ENCODE results near the gene SLX4IP. TPM values are rescaled to one million over a fixed set of nuclear protein-coding genes. Genes with fewer than 3 reads are reported as not detected.

Gene SLX4IP
- total RNA-seq, 1 donor from 2014 or later: 8.6 TPM

DNA sequence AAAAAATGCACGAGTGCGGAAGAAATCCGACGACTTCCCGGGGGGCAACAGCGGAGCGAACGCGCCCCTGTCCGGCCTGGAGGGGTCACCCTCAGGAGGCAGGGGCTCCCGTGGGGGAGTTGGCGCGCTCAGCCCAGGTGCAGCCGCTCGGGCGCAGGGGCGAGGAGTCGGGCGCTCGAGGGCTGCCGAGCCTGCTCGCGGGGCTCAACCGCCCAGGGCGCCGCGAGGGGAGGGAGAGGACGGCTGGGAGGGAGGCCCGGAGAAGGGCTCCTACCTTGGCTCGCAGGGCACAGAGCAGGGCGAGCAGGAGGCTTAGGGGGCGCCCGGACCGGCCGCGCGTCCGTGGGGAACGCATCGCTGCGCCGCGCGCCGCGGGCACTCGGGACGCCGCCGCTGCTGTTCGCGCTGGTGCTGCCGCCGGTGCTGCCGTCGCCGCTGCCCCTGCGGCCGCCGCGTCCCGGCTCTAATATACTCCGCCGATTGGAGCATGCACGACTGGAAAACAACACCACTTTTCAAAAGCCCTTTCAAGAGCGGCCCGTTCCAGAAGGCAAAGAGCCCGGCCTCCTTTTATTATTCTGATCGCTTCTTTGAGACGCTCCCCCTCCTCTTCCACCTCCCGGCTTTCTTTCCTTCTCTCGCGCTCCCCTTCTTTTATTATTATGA is 238.2 kb downstream of the SLX4IP start:
- TF ChIP-seq, protein P1, sequence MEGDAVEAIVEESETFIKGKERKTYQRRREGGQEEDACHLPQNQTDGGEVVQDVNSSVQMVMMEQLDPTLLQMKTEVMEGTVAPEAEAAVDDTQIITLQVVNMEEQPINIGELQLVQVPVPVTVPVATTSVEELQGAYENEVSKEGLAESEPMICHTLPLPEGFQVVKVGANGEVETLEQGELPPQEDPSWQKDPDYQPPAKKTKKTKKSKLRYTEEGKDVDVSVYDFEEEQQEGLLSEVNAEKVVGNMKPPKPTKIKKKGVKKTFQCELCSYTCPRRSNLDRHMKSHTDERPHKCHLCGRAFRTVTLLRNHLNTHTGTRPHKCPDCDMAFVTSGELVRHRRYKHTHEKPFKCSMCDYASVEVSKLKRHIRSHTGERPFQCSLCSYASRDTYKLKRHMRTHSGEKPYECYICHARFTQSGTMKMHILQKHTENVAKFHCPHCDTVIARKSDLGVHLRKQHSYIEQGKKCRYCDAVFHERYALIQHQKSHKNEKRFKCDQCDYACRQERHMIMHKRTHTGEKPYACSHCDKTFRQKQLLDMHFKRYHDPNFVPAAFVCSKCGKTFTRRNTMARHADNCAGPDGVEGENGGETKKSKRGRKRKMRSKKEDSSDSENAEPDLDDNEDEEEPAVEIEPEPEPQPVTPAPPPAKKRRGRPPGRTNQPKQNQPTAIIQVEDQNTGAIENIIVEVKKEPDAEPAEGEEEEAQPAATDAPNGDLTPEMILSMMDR (IDR thresholded peaks at IDR 0.05): no peak
- Mint-ChIP-seq H3K36me3 (ENCODE audit: low read depth) (no peaks in the 10 kb centered on the region), H3K4me3 (peak overlapping the region; percentile 83), H3K27ac (no peak overlapping the region), H3K27me3 (peaks cover 49% of the 10 kb centered on the region), H3K9me3 (no peaks in the 10 kb centered on the region), H3K4me1 (peaks cover 37% of the 10 kb centered on the region)
- DNase-seq (peak; percentile 22), ATAC-seq (ENCODE audit: low read depth) (no peak)
- ChIA-PET CTCF (no interaction called here), POLR2A (interaction anchor here (0.7 to 1.0 kb wide), 2 partner anchors 9 to 240 kb away, joined by 3 read pairs; partner anchors contain the start of gene MKKS)
- intact Hi-C loops (cut with micrococcal nuclease): loop anchor here (5.0 to 10.0 kb wide), 2 partner anchors 41 to 459 kb away; partner anchors contain the start of gene SNAP25

DNA sequence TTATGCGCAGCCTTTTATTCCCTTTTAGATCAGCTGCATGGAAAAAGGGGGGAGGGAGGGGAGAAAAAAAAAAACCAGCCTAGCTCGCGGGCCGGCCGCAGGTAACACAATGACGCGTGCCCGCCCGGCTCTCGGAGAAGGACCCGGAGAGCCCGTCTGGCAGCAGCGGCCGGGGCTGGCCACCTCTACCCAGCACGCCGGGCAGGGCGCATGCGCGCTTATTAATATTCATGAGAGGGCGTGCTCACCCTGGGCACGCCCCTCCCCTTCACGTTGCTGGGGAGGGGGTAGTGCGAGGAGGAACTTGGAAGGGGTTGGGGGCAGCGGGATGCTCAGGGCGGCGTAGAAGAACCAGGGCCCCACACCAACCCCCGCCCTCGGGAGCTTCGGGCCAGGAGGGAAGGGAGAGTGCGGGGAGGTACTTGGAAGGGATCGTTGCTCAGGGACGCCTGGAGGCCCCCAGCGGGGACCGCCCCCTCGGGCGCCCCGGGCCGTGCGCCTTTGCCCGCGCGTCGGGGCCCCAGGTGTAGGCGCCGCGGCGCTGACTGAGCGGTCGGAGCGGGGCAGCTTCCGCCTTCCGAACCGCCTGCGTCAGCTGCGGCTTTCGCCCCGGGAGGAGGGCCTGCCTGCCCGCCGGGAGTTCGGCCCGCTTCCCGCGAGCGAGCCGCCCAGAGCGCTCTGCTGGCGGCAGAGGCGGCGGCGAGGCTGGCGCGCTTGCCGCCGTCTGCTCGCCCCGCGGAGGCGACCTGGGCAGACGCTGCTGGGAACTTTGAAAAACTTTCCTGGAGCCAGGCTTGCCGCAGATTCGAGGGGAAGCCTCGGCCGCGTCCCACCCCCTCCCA is 239.0 kb downstream of the SLX4IP start, which contains the start of gene JAG1:
TSS of gene JAG1 (minus strand) at position 158 of the 842 bp plus-strand sequence. CDS start 469 bp downstream, outside the sequence.
- POLR2A ChIA-PET: interaction anchor here (1.0 kb wide), 1 partner anchor 240 kb away, joined by 3 read pairs; the partner anchor contains the start of gene MKKS

DNA sequence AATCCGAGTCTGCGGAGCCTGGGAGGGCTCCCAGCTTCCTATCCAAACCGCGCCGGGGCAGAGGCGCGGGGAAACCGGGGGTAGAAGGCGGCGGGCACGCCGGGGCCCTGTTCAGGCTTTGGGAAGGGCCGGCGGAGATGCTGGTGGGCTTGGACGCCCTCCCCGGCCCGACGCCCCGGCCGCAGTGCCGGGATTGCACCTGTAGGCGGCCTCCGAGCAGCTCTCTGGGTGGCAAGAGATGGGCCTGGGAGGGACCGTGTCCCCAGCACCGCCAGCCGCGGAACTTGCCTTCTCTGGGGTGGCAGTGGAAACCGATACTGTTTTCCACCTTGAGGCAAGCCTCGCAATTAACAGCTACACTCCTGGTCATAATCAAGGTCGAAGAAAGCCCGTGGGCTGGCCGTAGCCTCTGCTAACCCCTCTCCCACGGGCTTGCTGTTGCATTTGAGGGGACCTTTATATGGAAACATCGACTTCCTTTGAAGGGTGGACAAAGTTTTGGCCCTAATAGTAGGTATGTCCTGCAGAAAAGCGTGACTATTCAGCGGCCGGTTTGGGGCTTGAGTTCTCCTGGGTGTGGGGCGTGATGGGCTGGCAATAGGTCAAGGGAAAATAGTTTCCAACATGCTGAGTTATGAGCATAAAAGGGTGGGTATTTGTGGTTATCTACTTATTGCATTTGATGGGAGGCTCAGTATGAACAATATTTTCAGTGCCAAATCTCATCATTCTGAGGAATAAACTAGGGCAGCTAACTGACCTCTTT is 239.8 kb downstream of the SLX4IP start:
- no peaks in the 10 kb centered on the region for H3K36me3 Mint-ChIP-seq (ENCODE audit: low read depth)
- H3K4me1 Mint-ChIP-seq: peaks cover 37% of the 10 kb centered on the region
- H3K27ac Mint-ChIP-seq: no peak overlapping the region
- H3K4me3 Mint-ChIP-seq: peak overlapping the region; percentile 60
- ChIA-PET POLR2A (no interaction called here), CTCF (no interaction called here)
- DNase-seq (peak; percentile 26), ATAC-seq (ENCODE audit: low read depth) (peak; percentile 36)
- no peaks in the 10 kb centered on the region for H3K9me3 Mint-ChIP-seq
- TF ChIP-seq, protein P1 (IDR thresholded peaks at IDR 0.05): no peak
- intact Hi-C loops (cut with micrococcal nuclease): loop anchor here (2.0 to 10.0 kb wide), 3 partner anchors 43 to 460 kb away; partner anchors contain the start of genes MKKS, SLX4IP and SNAP25
- H3K27me3 Mint-ChIP-seq: peaks cover 48% of the 10 kb centered on the region

More for the DNA sequence above, 239.0 kb downstream of the SLX4IP start, which contains the start of gene JAG1:
- CTCF ChIA-PET: no interaction called here
- peak; percentile 76 for ATAC-seq (ENCODE audit: low read depth)
- no peaks in the 10 kb centered on the region for H3K9me3 Mint-ChIP-seq
- H3K27ac Mint-ChIP-seq: no peak within 1 kb of the TSS
- peak; percentile 52 for DNase-seq
- H3K4me3 Mint-ChIP-seq: peak within 1 kb of the TSS; percentile 83
- peaks cover 51% of the 10 kb centered on the region for H3K27me3 Mint-ChIP-seq
- intact Hi-C loops (cut with micrococcal nuclease): loop anchor here (2.0 to 10.0 kb wide), 3 partner anchors 42 to 459 kb away; partner anchors contain the start of genes MKKS, SLX4IP and SNAP25
- no peaks in the 10 kb centered on the region for H3K36me3 Mint-ChIP-seq (ENCODE audit: low read depth)
- TF ChIP-seq, protein P1 (IDR thresholded peaks at IDR 0.05): no peak
- H3K4me1 Mint-ChIP-seq: peaks cover 37% of the 10 kb centered on the region

DNA sequence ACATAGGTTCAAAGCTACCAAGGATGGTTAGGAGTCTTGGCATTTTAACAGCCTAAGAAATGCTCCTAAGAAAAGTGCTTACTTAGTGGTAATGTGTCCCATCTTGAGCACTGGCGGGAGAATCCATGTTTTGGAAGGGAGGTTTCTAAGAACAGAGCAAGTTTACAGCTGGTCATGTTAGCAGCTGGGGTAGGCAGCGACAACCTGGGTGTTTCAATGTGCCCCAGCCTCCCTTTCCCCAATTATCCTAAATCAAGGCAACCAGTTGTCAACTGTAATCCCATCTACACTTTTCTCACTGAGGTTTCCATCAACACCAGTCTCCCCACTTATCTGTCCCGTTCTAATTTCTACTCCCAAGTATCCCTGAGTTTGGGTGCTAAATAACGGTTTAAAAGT is 240.3 kb downstream of the SLX4IP start:
- H3K27ac Mint-ChIP-seq: no peak overlapping the region
- no peaks in the 10 kb centered on the region for H3K36me3 Mint-ChIP-seq (ENCODE audit: low read depth)
- DNase-seq (no peak), ATAC-seq (ENCODE audit: low read depth) (no peak)
- H3K27me3 Mint-ChIP-seq: peaks cover 42% of the 10 kb centered on the region
- POLR2A ChIA-PET: no interaction called here
- TF ChIP-seq, protein P1 (IDR thresholded peaks at IDR 0.05): no peak
- intact Hi-C loops (cut with micrococcal nuclease): loop anchor here (2.0 to 10.0 kb wide), 2 partner anchors 241 to 461 kb away; partner anchors contain the start of genes MKKS, SLX4IP and SNAP25
- H3K9me3 Mint-ChIP-seq: no peaks in the 10 kb centered on the region
- H3K4me3 Mint-ChIP-seq: peak overlapping the region; percentile 60
- CTCF ChIA-PET: no interaction called here
- H3K4me1 Mint-ChIP-seq: peaks cover 32% of the 10 kb centered on the region

Data from activated B cell treated with CpG ODN at 0.5 μM for 24 hours (primary cell).